Cardiac fibroblast (primary cell): ENCODE data around the gene KYNU.

Source experiments
- DNase-seq, 2 donors: peaks; one replicate each; pipeline versions ENCODE4 v3.0.0 to v3.0.0-alpha.2; 2010; ENCODE audit warnings: low read depth in 2 of 2
- H3K4me3 ChIP-seq, 2 donors: replicated peaks in 1 of 2; 1 replicate in 1 of 2; 2 replicates in 1 of 2; pipeline ENCODE4 v1.5.1; 2011; ENCODE audit warnings: low read depth in 2 of 2, low read length in 2 of 2, mild to moderate bottlenecking in 2 of 2, moderate library complexity in 1 of 2
- CTCF ChIP-seq: IDR thresholded peaks from one replicate; pipeline ENCODE4 v1.5.1; 2011; ENCODE audit warnings: low read depth, mild to moderate bottlenecking, low read length, inconsistent platforms

KYNU gene

GRCh38 chr2:142877216-142877838 lies at the start of gene KYNU:
TSS of gene KYNU (plus strand) at chr2:142877664. CDS start at chr2:142885368, 7,704 bp downstream.
- peak within 1 kb of the TSS in 1 of 2 donors; percentile 2 for H3K4me3 ChIP-seq
- peak; percentile 30 to 54 for DNase-seq
- no peak for TF ChIP-seq CTCF

- TF ChIP-seq CTCF, result no peak
- DNase-seq, result peak; percentile 42 to 74
- no peak overlapping the region for H3K4me3 ChIP-seq
Measured at GRCh38 chr2:142834021-142834420, 43.4 kb upstream of the KYNU start.

GRCh38 chr2:142840436-142840835 lies 37.0 kb upstream of the KYNU start:
- H3K4me3 ChIP-seq, result no peak overlapping the region
- TF ChIP-seq CTCF, result no peak
- no peak for DNase-seq

GRCh38 chr2:142841788-142842187 lies 35.7 kb upstream of the KYNU start:
- peak in 1 of 2 donors; percentile 31 for DNase-seq
- no peak overlapping the region for H3K4me3 ChIP-seq
- TF ChIP-seq CTCF, result no peak

GRCh38 chr2:142842369-142842768 lies 35.1 kb upstream of the KYNU start:
- no peak overlapping the region for H3K4me3 ChIP-seq
- DNase-seq, result no peak
- no peak for TF ChIP-seq CTCF

GRCh38 chr2:142843731-142844130 lies 33.7 kb upstream of the KYNU start:
- H3K4me3 ChIP-seq, result no peak overlapping the region
- TF ChIP-seq CTCF, result no peak
- peak in 1 of 2 donors; percentile 18 for DNase-seq
